ENCODE measurements around the gene C1orf122. TPM values are rescaled to one million over a fixed set of nuclear protein-coding genes. Genes with fewer than 3 reads are reported as not detected.

Gene C1orf122
- total RNA-seq, 1 experiment from 2014 or later = 45.9 TPM

DNA sequence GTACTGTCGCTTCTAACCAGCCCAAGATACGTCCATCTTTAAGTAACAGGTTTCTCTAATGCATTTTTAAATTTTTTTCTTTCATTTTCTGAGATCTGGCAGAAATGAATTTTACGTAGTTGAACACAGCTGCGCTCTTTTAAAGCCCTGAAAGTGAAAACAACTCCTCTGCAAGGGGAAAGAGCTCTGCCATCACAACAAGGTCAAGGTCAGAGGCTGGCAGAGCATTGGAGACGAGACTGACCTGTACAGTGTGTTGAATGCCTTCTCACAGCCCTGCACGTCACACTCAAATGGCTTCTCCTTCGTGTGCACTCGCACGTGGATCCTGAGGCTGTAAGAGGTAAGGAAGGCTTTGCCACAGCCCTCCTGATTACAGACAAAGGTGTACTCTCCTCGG lies 32.1 kb downstream of the C1orf122 start (continued):
- TF ChIP-seq ZSCAN18 (CRISPR knock-in tag; IDR thresholded peaks at IDR 0.05) = no peak

DNA sequence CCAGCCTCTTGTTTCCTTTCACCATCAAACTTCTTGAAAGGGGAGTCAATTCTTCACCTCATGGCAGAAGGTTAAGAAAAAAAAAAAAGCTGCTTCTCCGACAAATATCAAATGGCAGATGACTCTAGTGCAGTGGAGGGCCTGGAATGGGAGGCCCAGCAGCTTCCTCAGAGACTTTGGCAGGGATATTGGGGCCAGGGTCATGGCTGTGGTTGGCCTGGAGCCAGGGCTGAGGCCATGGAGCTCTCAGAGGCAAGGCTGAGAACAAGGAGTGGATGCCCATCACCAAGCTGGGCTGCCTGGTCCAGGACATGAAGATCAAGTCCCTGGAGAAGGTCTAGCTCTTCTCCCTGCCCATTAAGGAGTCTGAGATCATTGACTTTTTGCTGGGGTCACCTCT lies 33.1 kb downstream of the C1orf122 start:
- ChIA-PET CTCF (interaction anchor here (0.5 to 1.3 kb wide), 2 partner anchors 19 to 35 kb away, joined by 3 to 4 read pairs; no protein-coding TSS in a partner anchor), POLR2A (no interaction called here)
- TF ChIP-seq, protein P1, sequence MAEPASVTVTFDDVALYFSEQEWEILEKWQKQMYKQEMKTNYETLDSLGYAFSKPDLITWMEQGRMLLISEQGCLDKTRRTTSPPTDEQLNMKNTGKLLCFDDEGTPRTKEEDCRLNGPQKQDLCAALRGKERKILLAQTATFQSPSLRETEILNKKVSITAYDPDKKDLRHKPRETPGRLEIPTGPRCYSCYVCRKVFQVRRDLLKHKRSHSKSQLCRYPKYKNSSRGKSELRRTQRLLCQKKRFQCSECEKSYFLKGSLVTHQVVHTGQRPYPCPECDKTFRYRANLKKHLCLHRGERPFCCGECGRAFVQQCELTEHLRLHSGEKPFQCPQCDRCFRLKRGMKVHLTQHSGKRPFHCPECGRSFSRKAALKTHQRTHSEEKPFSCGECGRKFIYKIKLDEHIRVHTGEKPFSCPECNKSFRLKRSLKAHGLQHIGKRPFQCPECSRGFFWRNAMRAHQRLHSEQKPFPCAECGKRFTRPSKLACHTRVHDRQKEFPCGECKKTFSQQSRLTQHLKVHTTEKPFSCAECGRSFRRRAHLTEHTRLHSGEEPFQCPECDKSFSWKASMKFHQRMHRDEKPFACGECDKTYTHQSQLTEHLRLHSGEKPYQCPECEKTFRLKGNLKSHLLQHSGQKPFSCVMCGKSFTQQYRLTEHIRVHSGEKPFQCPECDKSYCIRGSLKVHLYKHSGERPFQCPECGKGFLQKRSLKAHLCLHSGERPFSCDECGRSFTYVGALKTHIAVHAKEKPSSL (CRISPR knock-in tag; conservative IDR thresholded peaks at IDR 0.05) = no peak
- TF ChIP-seq PRRX2 (CRISPR knock-in tag; IDR thresholded peaks at IDR 0.05) = no peak
- Mint-ChIP-seq H3K4me3 (no peak overlapping the region), H3K27me3 (ENCODE audit: low read depth) (no peaks in the 10 kb centered on the region), H3K4me1 (no peaks in the 10 kb centered on the region), H3K36me3 (peaks cover 26% of the 10 kb centered on the region), H3K9me3 (no peaks in the 10 kb centered on the region), H3K27ac (no peak overlapping the region)
- DNase-seq (ENCODE audit: low spot score) (no peak), ATAC-seq (no peak)

DNA sequence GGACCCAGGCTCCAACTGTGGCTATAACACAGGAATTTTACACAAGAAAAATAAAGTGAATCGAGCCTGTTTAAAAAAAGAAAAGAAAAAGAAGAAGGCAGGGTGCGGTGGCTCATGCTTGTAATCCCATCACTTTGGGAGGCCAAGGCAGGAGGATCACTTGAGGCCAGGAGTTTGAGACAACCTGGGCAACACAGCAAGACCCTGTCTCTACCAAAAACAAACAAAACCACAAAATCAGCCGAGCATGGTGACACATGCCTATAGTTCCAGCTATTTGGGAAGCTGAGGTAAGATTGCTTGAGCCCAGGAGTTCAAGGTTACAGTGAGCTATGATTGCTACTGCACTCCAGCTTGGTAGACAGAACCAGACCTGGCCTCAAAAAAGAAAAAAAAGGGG lies 34.1 kb downstream of the C1orf122 start:
- no peak for DNase-seq (ENCODE audit: low spot score)
- Mint-ChIP-seq H3K27ac (no peak overlapping the region), H3K4me1 (no peaks in the 10 kb centered on the region), H3K9me3 (no peaks in the 10 kb centered on the region), H3K27me3 (ENCODE audit: low read depth) (no peaks in the 10 kb centered on the region), H3K36me3 (peaks cover 20% of the 10 kb centered on the region), H3K4me3 (no peak overlapping the region)
- ChIA-PET CTCF (interaction anchor here (1.1 kb wide), 1 partner anchor 18 kb away, joined by 3 read pairs; the partner anchor contains the start of gene MTF1), POLR2A (no interaction called here)
- no peak for ATAC-seq
- TF ChIP-seq E2F1 (CRISPR knock-in tag; IDR thresholded peaks at IDR 0.05) (no peak), ETV6 (CRISPR knock-in tag; IDR thresholded peaks at IDR 0.05) (no peak)
- TF ChIP-seq, protein P2, sequence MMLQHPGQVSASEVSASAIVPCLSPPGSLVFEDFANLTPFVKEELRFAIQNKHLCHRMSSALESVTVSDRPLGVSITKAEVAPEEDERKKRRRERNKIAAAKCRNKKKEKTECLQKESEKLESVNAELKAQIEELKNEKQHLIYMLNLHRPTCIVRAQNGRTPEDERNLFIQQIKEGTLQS (CRISPR knock-in tag; conservative IDR thresholded peaks at IDR 0.05) = no peak
- TF ChIP-seq, protein P3, sequence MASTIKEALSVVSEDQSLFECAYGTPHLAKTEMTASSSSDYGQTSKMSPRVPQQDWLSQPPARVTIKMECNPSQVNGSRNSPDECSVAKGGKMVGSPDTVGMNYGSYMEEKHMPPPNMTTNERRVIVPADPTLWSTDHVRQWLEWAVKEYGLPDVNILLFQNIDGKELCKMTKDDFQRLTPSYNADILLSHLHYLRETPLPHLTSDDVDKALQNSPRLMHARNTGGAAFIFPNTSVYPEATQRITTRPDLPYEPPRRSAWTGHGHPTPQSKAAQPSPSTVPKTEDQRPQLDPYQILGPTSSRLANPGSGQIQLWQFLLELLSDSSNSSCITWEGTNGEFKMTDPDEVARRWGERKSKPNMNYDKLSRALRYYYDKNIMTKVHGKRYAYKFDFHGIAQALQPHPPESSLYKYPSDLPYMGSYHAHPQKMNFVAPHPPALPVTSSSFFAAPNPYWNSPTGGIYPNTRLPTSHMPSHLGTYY (CRISPR knock-in tag; IDR thresholded peaks at IDR 0.05) = no peak

DNA sequence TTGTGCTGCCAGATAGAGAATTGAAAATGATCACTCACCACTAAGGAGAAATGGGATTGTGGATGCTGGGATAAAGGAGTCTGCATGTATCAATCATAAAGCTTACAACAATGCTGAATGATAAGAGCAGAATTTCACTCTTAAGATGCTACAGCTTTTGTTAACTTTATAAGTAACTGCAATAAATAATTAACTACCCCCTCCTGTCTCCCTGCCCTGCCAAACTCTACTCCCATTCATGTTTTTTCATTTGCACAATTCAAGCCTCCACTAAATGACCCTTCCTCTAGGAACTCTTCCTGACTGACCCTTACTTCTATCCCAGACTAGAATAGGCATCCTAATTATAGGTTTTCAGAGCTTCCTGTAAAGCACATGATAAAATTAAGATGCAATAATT lies 36.9 kb downstream of the C1orf122 start:
- Mint-ChIP-seq H3K27me3 (ENCODE audit: low read depth) (no peaks in the 10 kb centered on the region), H3K4me1 (no peaks in the 10 kb centered on the region), H3K9me3 (no peaks in the 10 kb centered on the region), H3K36me3 (peaks cover 5% of the 10 kb centered on the region), H3K27ac (no peak overlapping the region), H3K4me3 (no peak overlapping the region)
- ATAC-seq (no peak), DNase-seq (ENCODE audit: low spot score) (no peak)
- POLR2A ChIA-PET = interaction anchor here (0.6 kb wide), 1 partner anchor 1133 kb away, joined by 4 read pairs; no protein-coding TSS in a partner anchor
- CTCF ChIA-PET = interaction anchor here (1.3 kb wide), 1 partner anchor 15 kb away, joined by 8 read pairs; the partner anchor contains the start of gene MTF1
- TF ChIP-seq KAT7 (CRISPR knock-in tag; IDR thresholded peaks at IDR 0.05; ENCODE audit: borderline replicate concordance) (no peak), NFE2L1 (CRISPR knock-in tag; IDR thresholded peaks at IDR 0.05) (no peak), NR1H2 (CRISPR knock-in tag; IDR thresholded peaks at IDR 0.05) (no peak), OVOL2 (CRISPR knock-in tag; IDR thresholded peaks at IDR 0.05; ENCODE audit: borderline replicate concordance) (no peak), MAX (CRISPR knock-in tag; IDR thresholded peaks at IDR 0.05) (no peak), SOX15 (CRISPR knock-in tag; IDR thresholded peaks at IDR 0.05) (no peak), USF1 (CRISPR knock-in tag; IDR thresholded peaks at IDR 0.05) (no peak), ESRRA (CRISPR knock-in tag; IDR thresholded peaks at IDR 0.05; ENCODE audit: borderline replicate concordance) (no peak), SP1 (CRISPR knock-in tag; conservative IDR thresholded peaks at IDR 0.05) (no peak), CBFB (CRISPR knock-in tag; IDR thresholded peaks at IDR 0.05; ENCODE audit: low read depth) (no peak), ZNF281 (CRISPR knock-in tag; IDR thresholded peaks at IDR 0.05) (no peak), JUN (CRISPR knock-in tag; IDR thresholded peaks at IDR 0.05) (no peak)

Measured in WTC11 (cell line).